SH-SY5Y (cell line): ENCODE data around the gene GRIN3B.

ENCODE experiments used
- GATA2 ChIP-seq: IDR thresholded peaks from 2 replicates; pipeline ENCODE4 v1.6.1; 2011; ENCODE audit warnings: mild to moderate bottlenecking, low read depth, low read length
- GATA3 ChIP-seq: IDR thresholded peaks from 2 replicates; pipeline ENCODE4 v1.6.1; 2011; ENCODE audit warnings: low read depth, mild to moderate bottlenecking, low read length, moderate library complexity

- TF ChIP-seq GATA2 = no peak
- TF ChIP-seq GATA3 = no peak
Observed at GRCh38 chr19:970695-971094, 29.5 kb upstream of the GRIN3B start.
